ENCODE results near the gene BHLHE41. TPM values are rescaled to one million over a fixed set of nuclear protein-coding genes. Genes with fewer than 3 reads are reported as not detected.

BHLHE41 gene
- total RNA-seq, 1 experiment from 2014 or later = 4.3 TPM

DNA sequence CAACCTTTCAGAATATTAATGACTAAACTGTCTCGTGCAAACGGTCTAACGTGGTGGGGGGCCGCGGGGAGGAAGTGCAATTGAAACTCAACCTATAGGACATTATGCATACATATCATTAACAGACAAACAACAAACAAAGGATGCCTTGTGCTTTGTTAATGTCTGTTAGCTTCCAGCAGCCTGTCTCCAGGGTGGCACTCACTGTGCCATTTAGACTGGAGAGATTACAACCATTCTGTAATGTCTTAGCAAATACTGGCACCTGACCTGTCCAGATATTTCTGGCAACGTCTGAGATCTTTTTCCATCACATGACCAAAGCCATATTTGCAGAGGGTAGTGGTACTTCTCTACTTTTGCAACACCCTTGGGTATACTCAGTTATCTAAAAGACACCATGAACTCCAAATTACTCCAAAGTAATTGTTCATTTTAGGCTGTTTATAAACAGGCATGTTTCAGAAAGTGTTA lies 11.6 kb downstream of the BHLHE41 start:
- Histone ChIP-seq H3K27ac (ENCODE audit: low read depth, low read length, poor library complexity, severe bottlenecking) (no peak overlapping the region), H3K4me3 (ENCODE audit: low read depth, low read length, poor library complexity, severe bottlenecking) (peak overlapping the region; percentile 63), H3K9me3 (ENCODE audit: low read depth, low read length, poor library complexity, severe bottlenecking) (no peaks in the 10 kb centered on the region), H3K27me3 (replicated peaks; ENCODE audit: insufficient read depth, low read depth, low read length, poor library complexity) (no peaks in the 10 kb centered on the region), H3K4me1 (ENCODE audit: insufficient read depth, low read length, poor library complexity, severe bottlenecking) (peaks cover 18% of the 10 kb centered on the region), H3K36me3 (ENCODE audit: insufficient read depth, low read length, poor library complexity, severe bottlenecking) (no peaks in the 10 kb centered on the region)
- intact Hi-C loops (cut with micrococcal nuclease; ENCODE audit: unreplicated experiment) = loop anchor here (10.0 kb wide), 1 partner anchor 772 kb away; no protein-coding TSS in a partner anchor
- POLR2A ChIA-PET (ENCODE audit: low non-redundant PET) = no interaction called here
- BruUV-seq (replicated peaks) = no TSS peak
- TF ChIP-seq EZH2 (IDR thresholded peaks at IDR 0.05; ENCODE audit: borderline replicate concordance, low read depth, low read length, poor library complexity, severe bottlenecking) = no peak
- TF ChIP-seq, protein P1, sequence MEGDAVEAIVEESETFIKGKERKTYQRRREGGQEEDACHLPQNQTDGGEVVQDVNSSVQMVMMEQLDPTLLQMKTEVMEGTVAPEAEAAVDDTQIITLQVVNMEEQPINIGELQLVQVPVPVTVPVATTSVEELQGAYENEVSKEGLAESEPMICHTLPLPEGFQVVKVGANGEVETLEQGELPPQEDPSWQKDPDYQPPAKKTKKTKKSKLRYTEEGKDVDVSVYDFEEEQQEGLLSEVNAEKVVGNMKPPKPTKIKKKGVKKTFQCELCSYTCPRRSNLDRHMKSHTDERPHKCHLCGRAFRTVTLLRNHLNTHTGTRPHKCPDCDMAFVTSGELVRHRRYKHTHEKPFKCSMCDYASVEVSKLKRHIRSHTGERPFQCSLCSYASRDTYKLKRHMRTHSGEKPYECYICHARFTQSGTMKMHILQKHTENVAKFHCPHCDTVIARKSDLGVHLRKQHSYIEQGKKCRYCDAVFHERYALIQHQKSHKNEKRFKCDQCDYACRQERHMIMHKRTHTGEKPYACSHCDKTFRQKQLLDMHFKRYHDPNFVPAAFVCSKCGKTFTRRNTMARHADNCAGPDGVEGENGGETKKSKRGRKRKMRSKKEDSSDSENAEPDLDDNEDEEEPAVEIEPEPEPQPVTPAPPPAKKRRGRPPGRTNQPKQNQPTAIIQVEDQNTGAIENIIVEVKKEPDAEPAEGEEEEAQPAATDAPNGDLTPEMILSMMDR (conservative IDR thresholded peaks at IDR 0.05; ENCODE audit: low read depth, low read length) = no peak
- CTCF ChIA-PET = interaction anchor here (1.1 kb wide), 1 partner anchor 8 kb away, joined by 3 read pairs; no protein-coding TSS in a partner anchor
- no peak for DNase-seq (ENCODE audit: low spot score)

DNA sequence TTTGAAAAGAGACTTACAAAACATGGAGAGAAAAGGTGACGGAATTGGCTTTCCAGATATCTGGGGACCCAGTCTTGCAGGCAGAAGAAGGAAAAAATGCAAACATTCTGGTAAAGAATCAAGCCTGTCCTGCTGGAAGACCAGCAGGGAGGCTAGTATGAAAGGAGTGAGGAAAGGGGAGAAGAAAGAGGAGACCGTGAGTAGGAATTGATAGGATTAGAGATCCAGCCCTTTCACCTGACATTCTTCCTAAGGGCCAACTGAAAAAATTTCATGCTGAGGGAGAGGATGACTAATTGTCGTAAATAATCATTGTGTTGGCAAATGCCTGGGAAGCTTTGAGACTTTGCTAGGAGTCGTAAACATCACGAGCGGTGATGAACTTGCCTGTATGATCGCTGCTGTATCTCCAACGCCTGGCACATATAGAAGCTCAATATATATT lies 12.1 kb downstream of the BHLHE41 start:
- POLR2A ChIA-PET (ENCODE audit: low non-redundant PET) = no interaction called here

DNA sequence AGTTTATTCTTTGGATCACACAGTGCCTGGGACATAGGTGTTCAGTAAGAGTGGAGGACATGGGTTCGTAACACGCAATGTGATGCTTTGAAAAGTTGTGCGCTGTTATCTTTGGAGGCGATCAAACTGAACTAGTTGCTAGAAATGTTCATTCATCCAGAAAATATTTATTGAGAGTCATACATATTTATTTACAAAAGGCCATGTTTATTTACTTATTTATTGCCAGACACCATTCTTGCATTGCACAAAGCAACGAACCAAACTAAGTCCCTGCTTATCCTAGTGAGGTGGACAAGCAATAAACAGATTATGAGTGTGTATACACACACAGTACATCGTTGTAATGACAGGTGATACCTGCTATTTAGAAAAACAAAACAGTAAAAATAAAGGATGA lies 12.6 kb downstream of the BHLHE41 start:
- H3K27me3 ChIP-seq (replicated peaks; ENCODE audit: insufficient read depth, low read depth, low read length, poor library complexity) = no peaks in the 10 kb centered on the region
- no peak overlapping the region for H3K4me3 ChIP-seq (ENCODE audit: low read depth, low read length, poor library complexity, severe bottlenecking)
- TF ChIP-seq, protein P1 (conservative IDR thresholded peaks at IDR 0.05; ENCODE audit: low read depth, low read length) = no peak
- no peak for TF ChIP-seq EZH2 (IDR thresholded peaks at IDR 0.05; ENCODE audit: borderline replicate concordance, low read depth, low read length, poor library complexity, severe bottlenecking)
- DNase-seq (ENCODE audit: low spot score) = no peak
- H3K36me3 ChIP-seq (ENCODE audit: insufficient read depth, low read length, poor library complexity, severe bottlenecking) = no peaks in the 10 kb centered on the region
- peaks cover 18% of the 10 kb centered on the region for H3K4me1 ChIP-seq (ENCODE audit: insufficient read depth, low read length, poor library complexity, severe bottlenecking)
- H3K27ac ChIP-seq (ENCODE audit: low read depth, low read length, poor library complexity, severe bottlenecking) = no peak overlapping the region
- CTCF ChIA-PET = interaction anchor here (1.1 kb wide), 1 partner anchor 9 kb away, joined by 3 read pairs; no protein-coding TSS in a partner anchor
- no TSS peak for BruUV-seq (replicated peaks)
- POLR2A ChIA-PET (ENCODE audit: low non-redundant PET) = no interaction called here
- no peaks in the 10 kb centered on the region for H3K9me3 ChIP-seq (ENCODE audit: low read depth, low read length, poor library complexity, severe bottlenecking)
- intact Hi-C loops (cut with micrococcal nuclease; ENCODE audit: unreplicated experiment) = loop anchor here (10.0 kb wide), 1 partner anchor 773 kb away; no protein-coding TSS in a partner anchor

More for the DNA sequence above, 12.1 kb downstream of the BHLHE41 start:
- TF ChIP-seq EZH2 (IDR thresholded peaks at IDR 0.05; ENCODE audit: borderline replicate concordance, low read depth, low read length, poor library complexity, severe bottlenecking) = no peak
- TF ChIP-seq, protein P1 (conservative IDR thresholded peaks at IDR 0.05; ENCODE audit: low read depth, low read length) = no peak
- CTCF ChIA-PET = interaction anchor here (1.1 kb wide), 1 partner anchor 9 kb away, joined by 3 read pairs; no protein-coding TSS in a partner anchor
- intact Hi-C loops (cut with micrococcal nuclease; ENCODE audit: unreplicated experiment) = loop anchor here (10.0 kb wide), 1 partner anchor 772 kb away; no protein-coding TSS in a partner anchor
- no peaks in the 10 kb centered on the region for H3K27me3 ChIP-seq (replicated peaks; ENCODE audit: insufficient read depth, low read depth, low read length, poor library complexity)
- H3K4me1 ChIP-seq (ENCODE audit: insufficient read depth, low read length, poor library complexity, severe bottlenecking) = peaks cover 18% of the 10 kb centered on the region
- H3K27ac ChIP-seq (ENCODE audit: low read depth, low read length, poor library complexity, severe bottlenecking) = no peak overlapping the region
- peak; percentile 30 for DNase-seq (ENCODE audit: low spot score)
- no peak overlapping the region for H3K4me3 ChIP-seq (ENCODE audit: low read depth, low read length, poor library complexity, severe bottlenecking)
- no peaks in the 10 kb centered on the region for H3K36me3 ChIP-seq (ENCODE audit: insufficient read depth, low read length, poor library complexity, severe bottlenecking)
- BruUV-seq (replicated peaks) = no TSS peak
- H3K9me3 ChIP-seq (ENCODE audit: low read depth, low read length, poor library complexity, severe bottlenecking) = no peaks in the 10 kb centered on the region

Data from A673 (cell line).